GM19328 (cell line): ENCODE data around the gene P2RY6.

ENCODE experiments used
- ATAC-seq: cut with Tn5 transposase; IDR thresholded peaks from one replicate; pipeline ENCODE4 v1.9.1; 2021; ENCODE audit warnings: mild to moderate bottlenecking, moderate library complexity; ENCODE audit not compliant: unreplicated experiment

The P2RY6 gene

DNA sequence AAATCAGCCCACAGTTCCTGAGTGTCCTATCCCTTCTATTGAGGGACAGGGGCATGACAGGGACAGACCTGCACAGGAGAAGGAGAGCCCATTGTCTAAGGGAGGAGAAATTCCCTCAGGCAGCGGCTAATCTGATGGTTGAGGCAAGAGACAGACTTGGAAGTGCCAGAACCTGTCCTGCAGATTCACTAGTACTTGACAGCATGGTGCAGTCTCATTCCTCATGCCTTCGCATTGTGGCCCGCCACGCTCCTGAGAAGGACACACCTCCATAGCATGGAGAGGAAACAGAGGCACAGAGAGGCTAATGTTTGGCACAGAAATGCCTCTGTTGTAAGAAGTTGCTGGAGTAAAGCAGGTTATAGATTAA is 3.2 kb downstream of the P2RY6 start:
- ATAC-seq, result no peak

DNA sequence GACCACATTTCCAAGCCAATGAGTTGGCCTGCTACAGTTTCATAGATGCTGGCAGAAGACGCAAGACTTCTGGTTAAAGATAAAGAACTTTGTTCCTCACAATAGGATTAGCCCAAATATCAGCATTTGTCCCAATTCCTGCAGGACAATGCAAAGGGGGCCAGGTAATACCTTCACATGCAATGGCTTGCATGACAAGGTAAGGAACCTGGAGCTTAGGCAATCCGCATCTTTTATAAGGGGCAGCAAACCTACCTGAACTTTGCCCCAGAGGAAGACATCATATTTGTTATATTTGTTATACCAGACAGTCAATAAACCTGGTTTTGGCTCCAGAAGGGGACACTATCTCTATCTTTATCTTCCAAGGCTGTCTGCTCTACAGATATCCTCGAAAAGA is 5.3 kb downstream of the P2RY6 start:
- no peak for ATAC-seq

DNA sequence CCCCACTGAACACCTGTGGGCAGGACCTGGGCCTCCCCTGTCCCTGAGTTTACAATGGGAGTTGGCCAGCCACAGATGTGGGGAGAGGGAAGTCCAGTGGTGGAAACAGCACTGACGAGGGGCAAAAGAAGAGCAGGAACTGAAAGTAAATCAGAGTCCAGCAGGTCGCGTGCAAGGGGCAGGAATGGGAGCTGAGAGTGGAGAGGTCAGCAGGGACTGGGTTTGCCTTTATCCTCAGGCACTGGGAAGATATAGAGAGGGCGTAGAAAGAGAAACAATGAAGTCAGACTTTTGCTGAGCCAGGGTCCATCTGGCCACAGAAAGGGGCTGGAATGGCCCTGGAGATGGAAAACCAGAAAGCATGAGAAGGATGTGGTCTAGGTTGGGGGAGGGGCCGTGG is 8.5 kb downstream of the P2RY6 start:
- no peak for ATAC-seq

- ATAC-seq, result no peak
Observed at GRCh38 chr11:73281201-73281741, 9.1 kb downstream of the P2RY6 start.

GRCh38 chr11:73281796-73282660 is 9.9 kb downstream of the P2RY6 start:
- ATAC-seq, result no peak

DNA sequence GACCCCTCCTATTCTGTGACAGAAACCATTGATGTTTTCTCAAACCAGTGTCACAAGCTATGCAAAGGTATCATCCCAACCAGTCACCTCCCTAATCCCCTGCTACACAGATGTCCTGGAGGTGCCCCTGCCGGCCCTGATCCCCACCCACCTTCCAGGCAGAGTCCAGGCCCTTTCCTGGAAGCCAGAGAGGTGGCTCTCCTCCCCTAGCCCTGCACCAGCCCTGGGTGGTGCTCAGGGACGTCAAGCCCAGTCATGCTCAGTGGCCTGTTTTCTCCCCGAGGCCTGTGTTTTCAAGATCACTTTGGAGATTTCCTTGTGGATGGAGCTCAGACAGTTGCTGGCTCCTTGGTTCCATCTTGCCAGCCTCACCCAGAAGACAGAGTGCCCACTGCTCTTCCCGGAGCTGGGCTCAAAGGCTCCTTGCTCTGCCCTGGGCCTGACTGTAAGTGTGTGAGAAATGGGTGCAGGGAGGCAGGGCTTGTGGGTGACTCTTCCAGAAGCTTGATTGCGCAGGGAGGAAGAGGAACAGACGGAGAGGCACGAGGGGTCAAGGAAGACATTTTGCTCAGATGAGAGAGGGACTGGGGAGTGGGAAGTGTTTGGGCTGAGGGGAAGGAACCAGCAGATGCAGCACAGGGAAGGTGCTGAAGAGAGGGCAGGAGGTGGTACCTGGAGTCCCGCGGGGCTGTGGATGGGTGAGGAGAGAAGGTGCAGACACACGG is 11.3 kb downstream of the P2RY6 start:
- ATAC-seq, result no peak

- no peak for ATAC-seq
Observed at GRCh38 chr11:73284106-73284505, 12.0 kb downstream of the P2RY6 start.

DNA sequence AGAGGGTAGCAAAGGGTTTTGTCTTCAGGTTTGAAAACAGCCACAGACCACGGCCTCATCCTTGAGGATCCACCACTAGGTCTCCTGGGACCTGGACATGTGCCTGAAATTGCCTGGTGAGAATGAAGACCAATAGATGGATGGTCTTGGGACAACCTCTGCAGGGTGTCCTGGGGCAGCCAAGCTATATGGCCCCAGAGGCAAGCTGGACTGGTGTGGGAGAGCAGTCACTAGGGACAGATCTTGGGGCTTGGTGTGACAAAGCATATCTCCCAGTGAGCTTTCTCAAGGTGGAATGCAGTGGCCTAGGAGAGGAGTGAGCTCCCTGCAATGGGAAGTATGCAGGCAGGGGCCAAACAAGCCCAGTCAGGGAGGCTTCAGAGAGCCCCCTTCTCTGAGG is 13.6 kb downstream of the P2RY6 start:
- no peak for ATAC-seq

DNA sequence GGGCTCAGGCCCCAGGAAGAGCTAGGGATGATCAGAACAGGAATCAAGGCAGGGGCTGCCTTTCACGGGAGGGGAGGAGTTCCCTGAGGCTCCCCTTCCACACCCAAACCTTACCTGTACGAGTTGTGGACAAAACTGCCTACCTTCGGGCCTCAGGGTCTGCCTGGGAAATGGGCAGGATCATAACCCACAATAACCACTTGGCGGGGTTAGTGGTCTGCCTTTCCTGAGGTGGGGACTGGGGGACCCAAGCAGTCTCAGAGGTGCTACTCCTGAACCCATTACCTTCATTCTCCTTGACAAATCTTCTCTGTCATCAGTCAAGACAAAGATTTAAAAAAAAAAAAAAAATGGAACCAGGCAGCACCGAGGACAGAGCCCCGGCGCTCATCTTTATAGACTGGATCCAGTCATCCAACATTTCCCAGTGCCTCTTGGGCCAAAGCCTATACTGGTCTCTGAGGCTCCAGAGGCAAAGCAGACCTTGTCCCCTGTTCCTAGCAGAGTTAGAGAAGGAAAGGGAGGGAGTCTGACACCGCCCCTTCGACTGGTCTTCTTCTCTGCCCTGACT is 14.2 kb downstream of the P2RY6 start:
- ATAC-seq, result no peak

DNA sequence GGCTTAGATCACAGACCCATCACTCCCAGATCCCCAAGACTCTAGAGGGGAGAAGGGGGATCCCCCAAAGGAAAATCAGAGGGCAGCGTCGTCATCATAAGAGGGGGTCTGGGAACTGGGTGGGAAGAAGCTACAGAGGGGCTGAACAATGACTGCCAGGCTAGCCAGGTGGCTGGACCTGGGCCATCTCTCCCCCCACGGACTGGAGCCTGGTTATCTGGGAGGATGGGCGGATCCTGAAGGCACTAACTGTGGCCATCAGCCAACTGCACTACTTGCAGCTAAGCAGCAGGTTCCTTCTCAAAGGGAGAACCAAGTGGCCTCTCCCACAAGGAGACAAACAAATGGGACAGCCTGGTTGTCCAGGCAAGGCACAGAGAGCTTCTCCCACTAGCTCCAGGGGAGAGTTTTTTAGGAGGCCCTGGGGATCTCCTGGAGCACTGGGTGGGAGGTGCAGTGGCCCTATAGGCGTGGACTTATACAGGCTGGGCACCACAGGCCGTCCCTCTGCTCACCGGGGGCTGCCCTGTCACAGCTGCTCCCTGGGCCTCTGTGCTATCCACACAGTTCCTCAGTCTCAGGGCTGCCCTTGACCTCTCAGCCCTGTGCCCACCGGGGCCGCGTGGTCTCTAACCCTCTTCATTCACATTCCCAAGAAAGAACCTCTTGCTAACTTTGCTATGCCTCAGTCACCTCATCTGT is 15.4 kb downstream of the P2RY6 start:
- no peak for ATAC-seq

DNA sequence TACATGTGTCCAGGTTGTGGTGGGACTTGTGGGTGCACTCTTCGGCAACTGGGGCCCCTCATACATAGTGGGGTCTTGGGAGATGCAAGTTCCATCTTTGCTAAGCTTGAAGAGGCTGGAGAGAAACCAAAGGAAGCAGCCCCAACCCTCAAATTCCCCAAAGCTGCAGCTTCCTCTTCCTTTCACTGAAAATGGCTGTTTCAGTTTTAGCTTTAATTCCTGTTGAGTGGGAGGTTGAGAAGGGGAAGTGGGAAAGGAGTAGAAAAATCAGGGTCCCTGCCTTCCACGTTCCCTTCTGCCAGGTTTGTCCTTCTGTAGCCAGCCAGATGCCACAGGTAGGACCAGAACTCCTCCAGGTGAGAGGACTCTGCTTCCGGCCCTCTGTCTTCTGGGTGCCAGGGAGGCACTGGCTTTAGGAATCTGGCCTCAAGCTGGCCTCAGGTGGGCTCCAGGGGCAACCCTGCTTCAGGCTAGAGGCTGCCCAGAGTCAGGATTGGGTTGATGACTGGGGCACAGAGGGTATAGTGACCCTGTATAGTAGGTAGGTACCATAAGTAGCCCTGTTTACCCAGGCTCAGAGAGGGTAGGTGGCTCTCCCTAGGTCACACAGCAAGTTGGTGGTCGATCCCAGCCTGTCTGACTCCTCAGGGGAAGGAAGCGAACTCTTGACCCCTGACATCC is 16.2 kb downstream of the P2RY6 start:
- ATAC-seq, result no peak

GRCh38 chr11:73288873-73289707 is 17.0 kb downstream of the P2RY6 start:
- no peak for ATAC-seq

DNA sequence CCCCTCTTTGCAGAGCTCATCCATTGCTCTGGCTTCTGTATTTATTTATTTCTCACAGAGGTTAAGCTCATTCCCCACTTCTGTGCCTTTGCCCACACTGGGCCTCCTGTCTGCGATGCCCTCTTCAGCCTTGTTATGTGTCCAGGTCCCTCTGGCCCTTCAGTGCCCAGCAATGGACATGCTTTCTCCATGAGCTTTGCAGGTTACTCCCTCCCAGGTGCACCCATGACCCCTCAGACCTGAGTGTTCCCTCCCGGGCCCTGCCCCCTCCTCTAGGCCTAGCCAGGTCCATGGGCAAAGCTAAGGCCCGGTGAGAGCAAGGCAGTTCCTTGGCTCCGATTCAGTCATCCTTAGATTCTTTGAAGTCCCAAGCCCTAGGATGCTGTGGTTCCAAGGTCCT is 18.4 kb downstream of the P2RY6 start:
- ATAC-seq, result no peak

DNA sequence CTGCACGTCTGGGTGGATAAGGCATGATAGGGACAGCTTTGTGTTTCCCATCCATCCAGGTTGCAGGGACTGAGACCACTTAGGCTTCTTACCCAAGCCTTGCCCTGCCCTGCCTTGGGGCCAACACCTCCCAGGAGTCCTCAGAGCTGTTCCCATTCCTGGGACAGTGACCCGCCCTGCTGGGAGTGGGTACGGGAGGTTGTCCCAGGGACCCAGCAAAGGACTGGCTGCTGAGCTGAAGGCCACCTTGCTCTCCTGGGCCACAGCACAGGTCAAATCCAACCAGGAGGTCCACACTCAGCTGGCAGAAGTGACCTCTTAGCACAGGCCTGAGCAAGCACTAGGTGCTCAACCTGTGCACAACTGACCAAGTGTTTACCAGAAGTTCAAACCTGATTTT is 19.1 kb downstream of the P2RY6 start:
- ATAC-seq, result no peak

DNA sequence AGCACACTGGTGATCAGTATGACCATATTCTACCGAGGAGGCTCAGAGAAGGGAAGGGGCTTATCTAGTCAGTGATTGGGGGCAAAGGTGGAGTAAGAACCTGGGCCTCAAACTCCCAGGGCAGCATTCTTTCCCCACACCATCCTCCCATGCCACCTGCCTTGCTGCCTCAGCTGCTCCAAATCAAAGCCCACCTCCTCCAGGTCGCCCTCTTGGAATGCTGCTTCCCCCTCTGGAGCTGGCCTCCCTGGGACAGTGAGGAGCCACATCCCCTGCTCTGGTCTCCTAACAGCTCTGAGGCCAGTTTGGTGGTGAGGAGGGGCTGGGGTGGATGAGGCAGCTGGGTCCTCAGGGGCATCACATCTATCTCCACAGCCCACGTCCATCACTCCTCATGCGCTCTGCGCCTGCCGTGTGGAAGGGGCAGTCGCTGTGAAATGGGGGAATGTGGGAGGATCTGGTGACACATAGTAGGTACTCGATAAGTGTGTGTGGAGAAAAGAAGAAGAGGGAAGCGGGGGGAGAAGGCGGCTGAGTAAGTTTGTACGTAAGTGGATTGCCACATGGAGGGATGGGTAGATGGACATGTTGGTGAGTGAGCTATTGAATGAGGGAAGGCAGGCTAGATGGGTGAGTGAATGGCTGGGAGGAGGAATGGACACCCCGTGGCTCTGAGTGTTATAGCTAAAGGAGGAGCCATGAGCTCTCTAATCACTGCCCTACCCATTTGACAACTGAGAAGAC is 19.8 kb downstream of the P2RY6 start:
- no peak for ATAC-seq

DNA sequence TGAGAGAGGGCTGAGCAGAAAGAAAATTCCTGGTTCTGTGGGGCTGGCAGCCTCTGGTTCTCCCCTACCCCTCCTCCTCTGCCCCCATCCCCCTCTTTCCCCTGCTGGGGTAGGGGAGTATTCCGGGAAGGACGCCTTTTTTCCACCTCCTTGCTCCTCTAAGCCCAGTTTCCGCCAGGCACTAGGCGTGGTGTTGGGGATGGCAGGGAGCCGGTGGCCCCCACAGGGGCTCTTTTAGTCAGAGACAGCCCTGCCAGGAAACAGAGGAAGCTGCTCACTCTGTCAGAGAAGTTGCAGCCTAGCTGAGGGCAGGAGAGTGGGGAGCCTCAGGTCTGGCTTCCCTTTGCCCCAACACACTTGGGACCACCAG is 20.4 kb downstream of the P2RY6 start:
- no peak for ATAC-seq

- ATAC-seq, result no peak
Observed at GRCh38 chr11:73293356-73293936, 21.3 kb downstream of the P2RY6 start.

- ATAC-seq, result no peak
Observed at GRCh38 chr11:73294604-73295003, 22.5 kb downstream of the P2RY6 start.
